GM12878 (cell line): ENCODE results near the gene RASL12. TPM values are rescaled to one million over a fixed set of nuclear protein-coding genes. Genes with fewer than 3 reads are reported as not detected.

Experiments
- E4F1 ChIP-seq: fragments of 450-650 bp; IDR thresholded peaks from 2 replicates; pipeline ENCODE4 v1.6.1; 2018; ENCODE audit warnings: borderline replicate concordance, mild to moderate bottlenecking; ENCODE audit not compliant: partially characterized antibody
- ETV6 ChIP-seq, 2 experiments: fragments of 450-650 bp in 1 of 2; IDR thresholded peaks in 1 of 2; conservative IDR thresholded peaks in 1 of 2; 2 replicates each; pipeline ENCODE4 v1.6.1; 2014; ENCODE audit warnings: antibody characterized with exemption in 1 of 2, borderline replicate concordance in 1 of 2, low read depth in 1 of 2, mild to moderate bottlenecking in 1 of 2, moderate library complexity in 1 of 2
- FOXK2 ChIP-seq: fragments of 450-650 bp; IDR thresholded peaks from 2 replicates; pipeline ENCODE4 v1.6.1; 2017; ENCODE audit warnings: mild to moderate bottlenecking, moderate library complexity
- GATAD2B ChIP-seq: fragments of 450-650 bp; conservative IDR thresholded peaks from 2 replicates; pipeline ENCODE4 v1.6.1; 2017; ENCODE audit warnings: low read depth, mild to moderate bottlenecking, moderate library complexity
- HCFC1 ChIP-seq: fragments of 150-350 bp; IDR thresholded peaks from 2 replicates; pipeline ENCODE4 v1.6.1; 2014; ENCODE audit warnings: low read length
- HDAC6 ChIP-seq: fragments of 200-600 bp; sonication (generic); IDR thresholded peaks from one replicate; pipeline ENCODE4 v1.8.0; 2017; ENCODE audit warnings: antibody characterized with exemption; ENCODE audit not compliant: unreplicated experiment
- IKZF2 ChIP-seq, 2 experiments: fragments of 450-650 bp; IDR thresholded peaks; 2 replicates each; pipeline ENCODE4 v1.6.1; 2017; ENCODE audit warnings: mild to moderate bottlenecking in 2 of 2, moderate library complexity in 2 of 2
- JUND ChIP-seq: IDR thresholded peaks from 2 replicates; pipeline ENCODE4 v1.6.1; 2012; ENCODE audit warnings: low read depth, mild to moderate bottlenecking, low read length, improper control_type of control experiment, moderate library complexity
- LARP7 ChIP-seq: fragments of 450-650 bp; IDR thresholded peaks from 2 replicates; pipeline ENCODE4 v1.6.1; 2017; ENCODE audit warnings: mild to moderate bottlenecking
- MTA2 ChIP-seq: fragments of 450-650 bp; IDR thresholded peaks from 2 replicates; pipeline ENCODE4 v1.6.1; 2016; ENCODE audit warnings: low read depth, mild to moderate bottlenecking, moderate library complexity
- MTA3 ChIP-seq: IDR thresholded peaks from 2 replicates; pipeline ENCODE4 v1.6.1; 2012; ENCODE audit warnings: low read length, inconsistent platforms, borderline replicate concordance
- NFYB ChIP-seq: IDR thresholded peaks from 2 replicates; pipeline ENCODE4 v1.6.1; 2011; ENCODE audit warnings: low read depth, mild to moderate bottlenecking, low read length, improper control_type of control experiment, moderate library complexity; ENCODE audit not compliant: insufficient read depth
- NRF1 ChIP-seq: conservative IDR thresholded peaks from 2 replicates; pipeline ENCODE4 v1.6.1; 2011; ENCODE audit warnings: mild to moderate bottlenecking, low read depth, low read length, improper control_type of control experiment
- PAX5 ChIP-seq: IDR thresholded peaks from 2 replicates; pipeline ENCODE4 v1.6.1; 2011; ENCODE audit warnings: low read depth, low read length, borderline replicate concordance
- PBX3 ChIP-seq: IDR thresholded peaks from 2 replicates; pipeline ENCODE4 v1.6.1; 2011; ENCODE audit warnings: mild to moderate bottlenecking, low read depth, low read length, moderate library complexity; ENCODE audit not compliant: insufficient replicate concordance
- SIN3A ChIP-seq: IDR thresholded peaks from 2 replicates; pipeline ENCODE4 v1.6.1; 2012; ENCODE audit warnings: low read depth, low read length, improper control_type of control experiment
- SKIL ChIP-seq: fragments of 450-650 bp; IDR thresholded peaks from 2 replicates; pipeline ENCODE4 v1.6.1; 2017; ENCODE audit warnings: mild to moderate bottlenecking, low read depth, inconsistent platforms; ENCODE audit not compliant: poor library complexity, severe bottlenecking
- SREBF1 ChIP-seq: IDR thresholded peaks from 2 replicates; pipeline ENCODE4 v1.6.1; 2012; ENCODE audit warnings: mild to moderate bottlenecking, low read length
- SREBF2 ChIP-seq: IDR thresholded peaks from 2 replicates; pipeline ENCODE4 v1.6.1; 2012; ENCODE audit warnings: mild to moderate bottlenecking, low read length
- STAT3 ChIP-seq: IDR thresholded peaks from 2 replicates; pipeline ENCODE4 v1.6.1; 2011; ENCODE audit warnings: low read depth, low read length, improper control_type of control experiment
- TCF12 ChIP-seq: IDR thresholded peaks from 2 replicates; pipeline ENCODE4 v1.6.1; 2011; ENCODE audit warnings: low read depth, mild to moderate bottlenecking, low read length
- ZBTB40 ChIP-seq: fragments of 450-650 bp; IDR thresholded peaks from 2 replicates; pipeline ENCODE4 v1.6.1; 2016; ENCODE audit warnings: mild to moderate bottlenecking, moderate library complexity, borderline replicate concordance
- polyA plus RNA-seq, 11 experiments: library from polyadenylated mRNA; depleted of rRNA in 4 of 11; unstranded in 6 of 11; stranded (reverse) in 5 of 11; fragments of >200 nt; fragmentation: Nextera tagmentation in 4 of 11; fragmentation: Illumina TruSeq in 1 of 11; extraction: Ambion mirVana in 4 of 11; extraction: Trizol in 1 of 11; gene quantifications; 1 replicate in 1 of 11; 2 replicates in 10 of 11; pipeline versions ENCODE4 v1.2.1 to v1.2.3, GENCODE V29; 2011 to 2016; ENCODE audit warnings: inconsistent platforms in 2 of 11, missing spikeins in 2 of 11, low read depth in 1 of 11
- total RNA-seq, 4 experiments: library from RNA; depleted of rRNA in 3 of 4; stranded (reverse); fragments of >200 nt in 3 of 4; fragmentation: Illumina TruSeq in 1 of 4; extraction: Trizol in 1 of 4; gene quantifications; 2 replicates each; pipeline versions ENCODE4 v1.2.1 to v1.2.3, GENCODE V29; 2013 to 2021

Gene RASL12
- total and polyA plus RNA-seq, 10 of the 15 experiments (the other 5 are each of a cell fraction or from before 2014, with no cell fraction given), result 0.06 to 0.10 TPM; not detected in 8

GRCh38 chr15:65049418-65049840, 18.4 kb downstream of the RASL12 start (continued):
- TF ChIP-seq ZBTB40 (peak; percentile 50; the same call in 1 of the 2 replicates), IKZF2 (IDR thresholded peaks at IDR 0.05) (peak in 1 of 2 experiments; percentile 64; a peak in 1 of 4 replicates), HDAC6 (no peak), PAX5 (no peak), STAT3 (no peak), LARP7 (no peak; the same call in 1 of the 2 replicates), NRF1 (no peak), E4F1 (no peak), PBX3 (peak; percentile 66), SKIL (no peak), TCF12 (0 out of 2 replicates have a peak, but pooled peaks have one; percentile 80), JUND (no peak), ETV6 (conservative IDR thresholded peaks at IDR 0.05 in 1 of 2, IDR thresholded peaks at IDR 0.05 in 1 of 2; ENCODE audit: borderline replicate concordance in 1 of 2, low read depth in 1 of 2) (no peak), SREBF2 (no peak), GATAD2B (peak; percentile 51; the same call in 1 of the 2 replicates), HCFC1 (no peak), SREBF1 (no peak), MTA2 (no peak), SIN3A (no peak), FOXK2 (no peak), MTA3 (no peak), NFYB (peak; percentile 98)
